ENCODE results near the gene DMRTC2. TPM values are rescaled to one million over a fixed set of nuclear protein-coding genes. Genes with fewer than 3 reads are reported as not detected.

Gene DMRTC2
- total and polyA plus RNA-seq, 2 of the 8 experiments (the other 6 are each of a cell fraction or from before 2014, with no cell fraction given): not detected

GRCh38 chr19:41801031-41801430 is 43.8 kb upstream of the DMRTC2 start:
- H3K14ac ChIP-seq (ENCODE audit: insufficient read length): no peak overlapping the region
- no peak overlapping the region for H3K18ac ChIP-seq (ENCODE audit: extremely low read depth, low read length)
- H3K23me2 ChIP-seq (ENCODE audit: low read depth, low read length): no peaks in the 10 kb centered on the region
- H3K27ac ChIP-seq (ENCODE audit: low read depth, low read length): no peak overlapping the region
- ChIA-PET CTCF (ENCODE audit: partially characterized antibody) (interaction anchor here (0.8 kb wide), 1 partner anchor 15 kb away, joined by 3 read pairs; no protein-coding TSS in a partner anchor), POLR2A (ENCODE audit: partially characterized antibody) (no interaction called here)
- H4K91ac ChIP-seq (replicated peaks; ENCODE audit: insufficient read length, low read length): no peak overlapping the region
- no peak overlapping the region for H2BK15ac ChIP-seq (ENCODE audit: low read length)
- peaks cover 40 to 61% of the 10 kb centered on the region in 2 experiments for H3K9me3 ChIP-seq (ENCODE audit: insufficient read depth in 2 of 2, low read depth in 1 of 2, low read length in 1 of 2)
- H3K4ac ChIP-seq (replicated peaks; ENCODE audit: insufficient read length, low read depth, low read length): no peak overlapping the region
- H3K4me2 ChIP-seq (ENCODE audit: insufficient read depth in 1 of 2, low read depth in 2 of 2, low read length in 2 of 2): no peak overlapping the region
- no peaks in the 10 kb centered on the region for H3K79me2 ChIP-seq (ENCODE audit: control insufficient read depth in 1 of 2, insufficient read depth in 2 of 2, low read length in 2 of 2)
- no peak overlapping the region for H4K5ac ChIP-seq (ENCODE audit: insufficient read length, low read depth, low read length)
- no peak overlapping the region for H3K23ac ChIP-seq (ENCODE audit: insufficient read length)
- H3K4me1 ChIP-seq (replicated peaks in 1 of 4; ENCODE audit: control insufficient read depth in 3 of 4, insufficient read depth in 4 of 4, low read length in 3 of 4): no peaks in the 10 kb centered on the region
- no peak overlapping the region; the same call in 1 of the 2 replicates for H4K8ac ChIP-seq (ENCODE audit: extremely low read depth, insufficient read depth, low read length)
- DNase-seq (ENCODE audit: low read depth in 1 of 2, low spot score in 2 of 2): no peak
- H3K56ac ChIP-seq (replicated peaks; ENCODE audit: insufficient read length, low read depth, low read length): no peak overlapping the region
- H3K9ac ChIP-seq (replicated peaks in 1 of 4; ENCODE audit: extremely low read depth in 1 of 4, low read depth in 3 of 4, low read length in 3 of 4): no peak overlapping the region
- no peak overlapping the region for H2AK5ac ChIP-seq (ENCODE audit: low read depth, low read length)
- no peak overlapping the region for H2BK20ac ChIP-seq (ENCODE audit: low read length)
- H2AFZ ChIP-seq (ENCODE audit: low read length): no peak overlapping the region
- H3K79me1 ChIP-seq (ENCODE audit: low read depth, low read length): no peaks in the 10 kb centered on the region
- no peak overlapping the region for H2BK12ac ChIP-seq (ENCODE audit: low read depth, low read length)
- TF ChIP-seq RAD21 (IDR thresholded peaks at IDR 0.05 in 1 of 2, conservative IDR thresholded peaks at IDR 0.05 in 1 of 2; ENCODE audit: low read depth in 2 of 2, low read length in 2 of 2) (no peak), RNF2 (IDR thresholded peaks at IDR 0.05; ENCODE audit: borderline replicate concordance, low read depth, low read length, missing control alignments, poor library complexity, severe bottlenecking) (no peak), CREB1 (IDR thresholded peaks at IDR 0.05) (no peak), CHD2 (IDR thresholded peaks at IDR 0.05; ENCODE audit: low read length) (no peak), CHD1 (IDR thresholded peaks at IDR 0.05; ENCODE audit: low read depth, low read length) (no peak), SAP30 (IDR thresholded peaks at IDR 0.05; ENCODE audit: insufficient read depth, insufficient replicate concordance, low read length) (no peak), E2F6 (IDR thresholded peaks at IDR 0.05) (no peak), TEAD4 (IDR thresholded peaks at IDR 0.05; ENCODE audit: low read depth, low read length) (no peak), BACH1 (IDR thresholded peaks at IDR 0.05; ENCODE audit: low read length) (no peak), BRCA1 (IDR thresholded peaks at IDR 0.05; ENCODE audit: low read depth, low read length) (no peak)
- H4K20me1 ChIP-seq (replicated peaks in 1 of 2; ENCODE audit: control insufficient read depth in 1 of 2, insufficient read depth in 2 of 2, low read length in 2 of 2): no peaks in the 10 kb centered on the region
- no peak overlapping the region for H2BK120ac ChIP-seq (replicated peaks; ENCODE audit: low read depth, low read length)
- H3K27me3 ChIP-seq (replicated peaks in 1 of 4; ENCODE audit: control insufficient read depth in 3 of 4, extremely low read depth in 1 of 4, insufficient read depth in 3 of 4, low read length in 3 of 4): no peaks in the 10 kb centered on the region
- no peak overlapping the region for H2BK5ac ChIP-seq (ENCODE audit: low read depth, low read length)
- H3K4me3 ChIP-seq (ENCODE audit: extremely low read depth in 1 of 4, insufficient read depth in 2 of 4, low read depth in 3 of 4, low read length in 4 of 4): no peak overlapping the region
- 74% methylated on average over 4 of the region's 4 CpGs; no CpG with 5 or more reads in 1 of the 2 experiments for WGBS, 2 experiments (ENCODE audit: extremely low coverage in 1 of 2, insufficient coverage in 1 of 2, insufficient read length in 1 of 2, insufficient replicate concordance in 2 of 2, low coverage in 1 of 2, low lambda C conversion rate in 2 of 2, missing lambda C conversion rate in 1 of 2)
- no peak for FAIRE-seq
- no peaks in the 10 kb centered on the region for H3K36me3 ChIP-seq (ENCODE audit: control insufficient read depth in 2 of 4, insufficient read depth in 4 of 4, low read length in 3 of 4)
